ENCODE data around the gene UBE2D1. TPM values are rescaled to one million over a fixed set of nuclear protein-coding genes. Genes with fewer than 3 reads are reported as not detected.
A peak's percentile ranks its signal among the peaks of the same experiment; 100 is the strongest.

The UBE2D1 gene
- total and polyA plus RNA-seq, 2 donors (not counting 1 experiment from before 2014, with no cell fraction given): 12.1 to 21.4 TPM

DNA sequence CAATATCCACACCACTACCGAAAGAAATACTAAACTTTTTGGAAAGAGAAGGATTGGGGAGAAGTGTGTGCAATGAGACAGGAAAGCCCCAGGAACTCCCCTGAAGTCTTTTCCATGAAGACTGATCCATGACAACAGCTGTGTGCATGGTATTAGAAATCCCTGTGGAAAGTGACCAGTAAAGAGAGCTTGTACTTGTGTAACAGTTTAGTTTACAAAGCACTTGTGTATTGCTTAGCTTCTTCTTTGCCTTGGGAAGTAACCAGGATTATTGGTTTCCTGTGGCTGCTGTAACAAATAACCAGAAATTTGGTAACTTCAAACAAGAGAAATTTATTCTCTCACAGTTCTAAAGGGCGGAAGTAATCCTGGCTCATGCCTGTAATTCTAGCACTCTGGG, 69.2 kb downstream of the UBE2D1 start:
- no peak for TF ChIP-seq EZH2 (IDR thresholded peaks at IDR 0.05; ENCODE audit: low read length, missing control alignments)
- TF ChIP-seq, protein P1, sequence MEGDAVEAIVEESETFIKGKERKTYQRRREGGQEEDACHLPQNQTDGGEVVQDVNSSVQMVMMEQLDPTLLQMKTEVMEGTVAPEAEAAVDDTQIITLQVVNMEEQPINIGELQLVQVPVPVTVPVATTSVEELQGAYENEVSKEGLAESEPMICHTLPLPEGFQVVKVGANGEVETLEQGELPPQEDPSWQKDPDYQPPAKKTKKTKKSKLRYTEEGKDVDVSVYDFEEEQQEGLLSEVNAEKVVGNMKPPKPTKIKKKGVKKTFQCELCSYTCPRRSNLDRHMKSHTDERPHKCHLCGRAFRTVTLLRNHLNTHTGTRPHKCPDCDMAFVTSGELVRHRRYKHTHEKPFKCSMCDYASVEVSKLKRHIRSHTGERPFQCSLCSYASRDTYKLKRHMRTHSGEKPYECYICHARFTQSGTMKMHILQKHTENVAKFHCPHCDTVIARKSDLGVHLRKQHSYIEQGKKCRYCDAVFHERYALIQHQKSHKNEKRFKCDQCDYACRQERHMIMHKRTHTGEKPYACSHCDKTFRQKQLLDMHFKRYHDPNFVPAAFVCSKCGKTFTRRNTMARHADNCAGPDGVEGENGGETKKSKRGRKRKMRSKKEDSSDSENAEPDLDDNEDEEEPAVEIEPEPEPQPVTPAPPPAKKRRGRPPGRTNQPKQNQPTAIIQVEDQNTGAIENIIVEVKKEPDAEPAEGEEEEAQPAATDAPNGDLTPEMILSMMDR (conservative IDR thresholded peaks at IDR 0.05 in 1 of 2, IDR thresholded peaks at IDR 0.05 in 1 of 2; ENCODE audit: low read depth in 1 of 2, low read length in 2 of 2): no peak
- no peak overlapping the region for H2AFZ ChIP-seq (ENCODE audit: low read length)
- no peak overlapping the region for H3K9ac ChIP-seq (ENCODE audit: insufficient read depth, low read length)
- H3K27ac ChIP-seq (ENCODE audit: insufficient read depth, low read length): no peak overlapping the region
- no peaks in the 10 kb centered on the region for H4K20me1 ChIP-seq (ENCODE audit: control insufficient read depth, extremely low read depth, insufficient read depth, low read length)
- no peaks in the 10 kb centered on the region for H3K79me2 ChIP-seq (ENCODE audit: control insufficient read depth, insufficient read depth, low read length)
- H3K36me3 ChIP-seq (ENCODE audit: control insufficient read depth, insufficient read depth, low read length): no peaks in the 10 kb centered on the region
- no peaks in the 10 kb centered on the region for H3K9me3 ChIP-seq (ENCODE audit: control insufficient read depth, insufficient read depth, low read depth, low read length)
- no peak overlapping the region for H3K4me2 ChIP-seq (ENCODE audit: extremely low read depth, insufficient read depth, low read length)
- H3K27me3 ChIP-seq (ENCODE audit: control insufficient read depth, insufficient read depth, low read length): no peaks in the 10 kb centered on the region
- H3K4me1 ChIP-seq (ENCODE audit: control insufficient read depth, extremely low read depth, insufficient read depth, low read length): no peaks in the 10 kb centered on the region
- DNase-seq (ENCODE audit: low read depth in 2 of 2): no peak
- H3K4me3 ChIP-seq (replicated peaks in 1 of 4; ENCODE audit: control extremely low read depth in 1 of 4, insufficient read depth in 1 of 4, low read depth in 3 of 4, low read length in 4 of 4): no peak overlapping the region

DNA sequence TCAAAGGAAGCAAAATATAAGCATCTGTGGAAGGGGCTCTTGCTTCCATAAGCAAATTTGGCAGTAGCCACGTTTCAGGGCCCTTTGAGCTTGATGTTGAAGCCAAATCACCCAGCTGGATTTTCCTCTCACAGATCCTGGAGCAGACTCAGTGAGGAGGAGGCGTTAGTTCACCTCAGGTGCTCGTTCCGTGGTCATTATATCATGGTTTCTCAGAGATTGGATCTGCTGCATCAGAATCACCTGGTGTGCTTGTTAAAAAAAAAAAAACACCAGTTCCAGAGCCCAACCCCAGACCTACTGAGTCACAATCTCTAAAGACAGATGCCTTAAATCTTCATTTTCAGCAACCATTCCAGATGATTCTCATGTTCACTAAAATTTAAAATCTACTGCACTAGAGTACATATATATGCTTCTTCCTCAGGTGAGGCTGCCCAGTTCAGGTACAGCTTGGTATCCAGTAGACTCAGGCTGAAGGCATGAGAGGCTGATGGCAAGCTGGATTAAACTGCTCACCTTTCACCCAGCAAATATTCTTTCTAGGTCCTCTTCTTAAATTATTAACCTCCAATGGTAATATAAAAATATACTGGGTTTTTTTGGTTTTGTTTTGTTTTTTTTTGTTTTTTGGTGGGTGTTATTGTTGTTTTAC, 75.3 kb downstream of the UBE2D1 start:
- H3K9ac ChIP-seq (ENCODE audit: insufficient read depth, low read length): no peak overlapping the region
- no peak overlapping the region for H2AFZ ChIP-seq (ENCODE audit: low read length)
- H3K9me3 ChIP-seq (ENCODE audit: control insufficient read depth, insufficient read depth, low read depth, low read length): no peaks in the 10 kb centered on the region
- H3K27ac ChIP-seq (ENCODE audit: insufficient read depth, low read length): no peak overlapping the region
- no peaks in the 10 kb centered on the region for H4K20me1 ChIP-seq (ENCODE audit: control insufficient read depth, extremely low read depth, insufficient read depth, low read length)
- no peaks in the 10 kb centered on the region for H3K79me2 ChIP-seq (ENCODE audit: control insufficient read depth, insufficient read depth, low read length)
- H3K4me1 ChIP-seq (ENCODE audit: control insufficient read depth, extremely low read depth, insufficient read depth, low read length): peaks cover 2% of the 10 kb centered on the region
- DNase-seq (ENCODE audit: low read depth in 2 of 2): no peak
- H3K27me3 ChIP-seq (ENCODE audit: control insufficient read depth, insufficient read depth, low read length): no peaks in the 10 kb centered on the region
- H3K4me2 ChIP-seq (ENCODE audit: extremely low read depth, insufficient read depth, low read length): no peak overlapping the region
- no peak for TF ChIP-seq EZH2 (IDR thresholded peaks at IDR 0.05; ENCODE audit: low read length, missing control alignments)
- TF ChIP-seq, protein P1 (conservative IDR thresholded peaks at IDR 0.05 in 1 of 2, IDR thresholded peaks at IDR 0.05 in 1 of 2; ENCODE audit: low read depth in 1 of 2, low read length in 2 of 2): no peak
- no peak overlapping the region for H3K4me3 ChIP-seq (replicated peaks in 1 of 4; ENCODE audit: control extremely low read depth in 1 of 4, insufficient read depth in 1 of 4, low read depth in 3 of 4, low read length in 4 of 4)
- H3K36me3 ChIP-seq (ENCODE audit: control insufficient read depth, insufficient read depth, low read length): no peaks in the 10 kb centered on the region

DNA sequence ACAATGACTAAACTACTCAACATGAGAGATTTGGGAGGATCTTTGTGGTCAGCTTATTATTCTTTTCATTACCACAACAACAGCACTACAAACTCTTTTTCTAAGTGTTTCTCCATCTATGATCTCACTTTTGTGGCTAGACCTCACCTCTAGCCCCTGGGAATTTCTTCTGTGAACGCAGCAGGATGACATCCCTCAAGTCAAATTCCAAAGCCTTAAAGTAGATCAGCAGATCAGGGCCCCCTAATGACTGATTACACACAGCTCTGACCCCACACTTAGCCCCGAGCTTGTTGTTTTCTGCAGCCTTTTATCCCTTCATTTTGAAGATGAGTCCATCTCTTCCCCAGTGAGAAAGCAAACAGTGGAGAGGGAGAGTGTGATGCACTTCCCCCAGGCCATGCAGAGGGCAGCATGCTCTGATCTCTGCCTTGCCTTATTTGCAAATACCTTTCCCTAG, 77.7 kb downstream of the UBE2D1 start:
- Histone ChIP-seq H3K79me2 (ENCODE audit: control insufficient read depth, insufficient read depth, low read length) (no peaks in the 10 kb centered on the region), H3K9me3 (ENCODE audit: control insufficient read depth, insufficient read depth, low read depth, low read length) (no peaks in the 10 kb centered on the region), H2AFZ (ENCODE audit: low read length) (no peak overlapping the region), H3K4me3 (replicated peaks in 1 of 4; ENCODE audit: control extremely low read depth in 1 of 4, insufficient read depth in 1 of 4, low read depth in 3 of 4, low read length in 4 of 4) (no peak overlapping the region), H3K4me2 (ENCODE audit: extremely low read depth, insufficient read depth, low read length) (no peak overlapping the region), H3K27me3 (ENCODE audit: control insufficient read depth, insufficient read depth, low read length) (no peaks in the 10 kb centered on the region), H3K9ac (ENCODE audit: insufficient read depth, low read length) (no peak overlapping the region), H3K27ac (ENCODE audit: insufficient read depth, low read length) (no peak overlapping the region), H3K36me3 (ENCODE audit: control insufficient read depth, insufficient read depth, low read length) (no peaks in the 10 kb centered on the region), H4K20me1 (ENCODE audit: control insufficient read depth, extremely low read depth, insufficient read depth, low read length) (no peaks in the 10 kb centered on the region), H3K4me1 (ENCODE audit: control insufficient read depth, extremely low read depth, insufficient read depth, low read length) (peaks cover 2% of the 10 kb centered on the region)
- DNase-seq (ENCODE audit: low read depth in 2 of 2): peak in 1 of 2 donors; percentile 94
- no peak for TF ChIP-seq EZH2 (IDR thresholded peaks at IDR 0.05; ENCODE audit: low read length, missing control alignments)
- TF ChIP-seq, protein P1 (conservative IDR thresholded peaks at IDR 0.05 in 1 of 2, IDR thresholded peaks at IDR 0.05 in 1 of 2; ENCODE audit: low read depth in 1 of 2, low read length in 2 of 2): no peak

Data from fibroblast of lung (primary cell).